Cardiac muscle cell (in vitro differentiated cells and primary cell): ENCODE measurements around the gene CKM. TPM values are rescaled to one million over a fixed set of nuclear protein-coding genes. Genes with fewer than 3 reads are reported as not detected.

Source experiments
- DNase-seq, 2 donors: peaks; one replicate each; pipeline versions ENCODE4 v3.0.0 to v3.0.0-alpha.2; 2010 to 2017; ENCODE audit warnings: low read depth in 1 of 2, low spot score in 1 of 2
- H3K27ac ChIP-seq: fragments of 200-600 bp; sonication (generic); 2 replicates; pipeline ENCODE4 v1.5.1; 2016
- H3K27me3 ChIP-seq: fragments of 200-600 bp; sonication (generic); 2 replicates; pipeline ENCODE4 v1.6.0; 2016; ENCODE audit warnings: control low read depth
- H3K36me3 ChIP-seq: fragments of 200-600 bp; sonication (generic); 2 replicates; pipeline ENCODE4 v1.5.1; 2016; ENCODE audit warnings: control low read depth
- H3K4me1 ChIP-seq: fragments of 200-600 bp; sonication (generic); 2 replicates; pipeline ENCODE4 v1.8.1; 2017; ENCODE audit warnings: low read depth, mild to moderate bottlenecking, mixed run types
- H3K4me3 ChIP-seq: fragments of 200-600 bp; sonication (generic); 2 replicates; pipeline ENCODE4 v1.5.1; 2016; ENCODE audit warnings: mild to moderate bottlenecking
- H3K9me3 ChIP-seq: fragments of 200-600 bp; sonication (generic); 2 replicates; pipeline ENCODE4 v1.5.1; 2017; ENCODE audit warnings: low read depth, mild to moderate bottlenecking, control low read depth
- polyA plus RNA-seq: library from polyadenylated mRNA; unstranded; fragments of >200 nt; fragmentation: Nextera tagmentation; extraction: Ambion mirVana; gene quantifications from 2 replicates; pipeline ENCODE4 v1.2.1, GENCODE V29; 2016
- total RNA-seq: library from RNA; depleted of rRNA; stranded (reverse); fragments of >200 nt; gene quantifications from 2 replicates; pipeline ENCODE4 v1.2.3, GENCODE V29; 2016
- TF ChIP-seq, protein P1 (sequence below): IDR thresholded peaks from 2 replicates; pipeline ENCODE4 v1.5.1; 2012; ENCODE audit warnings: low read depth, mild to moderate bottlenecking, low read length

CKM gene
- total and polyA plus RNA-seq, 2 experiments from 2014 or later, result 406 to 529 TPM

- peaks cover 36% of the 10 kb centered on the region for H3K36me3 ChIP-seq
- DNase-seq, result no peak
- TF ChIP-seq, protein P1, sequence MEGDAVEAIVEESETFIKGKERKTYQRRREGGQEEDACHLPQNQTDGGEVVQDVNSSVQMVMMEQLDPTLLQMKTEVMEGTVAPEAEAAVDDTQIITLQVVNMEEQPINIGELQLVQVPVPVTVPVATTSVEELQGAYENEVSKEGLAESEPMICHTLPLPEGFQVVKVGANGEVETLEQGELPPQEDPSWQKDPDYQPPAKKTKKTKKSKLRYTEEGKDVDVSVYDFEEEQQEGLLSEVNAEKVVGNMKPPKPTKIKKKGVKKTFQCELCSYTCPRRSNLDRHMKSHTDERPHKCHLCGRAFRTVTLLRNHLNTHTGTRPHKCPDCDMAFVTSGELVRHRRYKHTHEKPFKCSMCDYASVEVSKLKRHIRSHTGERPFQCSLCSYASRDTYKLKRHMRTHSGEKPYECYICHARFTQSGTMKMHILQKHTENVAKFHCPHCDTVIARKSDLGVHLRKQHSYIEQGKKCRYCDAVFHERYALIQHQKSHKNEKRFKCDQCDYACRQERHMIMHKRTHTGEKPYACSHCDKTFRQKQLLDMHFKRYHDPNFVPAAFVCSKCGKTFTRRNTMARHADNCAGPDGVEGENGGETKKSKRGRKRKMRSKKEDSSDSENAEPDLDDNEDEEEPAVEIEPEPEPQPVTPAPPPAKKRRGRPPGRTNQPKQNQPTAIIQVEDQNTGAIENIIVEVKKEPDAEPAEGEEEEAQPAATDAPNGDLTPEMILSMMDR, result no peak
- no peak overlapping the region for H3K27ac ChIP-seq
- H3K4me3 ChIP-seq, result no peak overlapping the region
- no peaks in the 10 kb centered on the region for H3K9me3 ChIP-seq
- no peaks in the 10 kb centered on the region for H3K27me3 ChIP-seq
- no peaks in the 10 kb centered on the region for H3K4me1 ChIP-seq
Observed at GRCh38 chr19:45352471-45352870, 29.8 kb upstream of the CKM start.

- Histone ChIP-seq H3K27ac (no peak overlapping the region), H3K27me3 (no peaks in the 10 kb centered on the region), H3K9me3 (no peaks in the 10 kb centered on the region), H3K4me3 (no peak overlapping the region), H3K36me3 (peaks cover 36% of the 10 kb centered on the region), H3K4me1 (no peaks in the 10 kb centered on the region)
- no peak for DNase-seq
- TF ChIP-seq, protein P1, result no peak
Observed at GRCh38 chr19:45352062-45352461, 29.4 kb upstream of the CKM start.

DNA sequence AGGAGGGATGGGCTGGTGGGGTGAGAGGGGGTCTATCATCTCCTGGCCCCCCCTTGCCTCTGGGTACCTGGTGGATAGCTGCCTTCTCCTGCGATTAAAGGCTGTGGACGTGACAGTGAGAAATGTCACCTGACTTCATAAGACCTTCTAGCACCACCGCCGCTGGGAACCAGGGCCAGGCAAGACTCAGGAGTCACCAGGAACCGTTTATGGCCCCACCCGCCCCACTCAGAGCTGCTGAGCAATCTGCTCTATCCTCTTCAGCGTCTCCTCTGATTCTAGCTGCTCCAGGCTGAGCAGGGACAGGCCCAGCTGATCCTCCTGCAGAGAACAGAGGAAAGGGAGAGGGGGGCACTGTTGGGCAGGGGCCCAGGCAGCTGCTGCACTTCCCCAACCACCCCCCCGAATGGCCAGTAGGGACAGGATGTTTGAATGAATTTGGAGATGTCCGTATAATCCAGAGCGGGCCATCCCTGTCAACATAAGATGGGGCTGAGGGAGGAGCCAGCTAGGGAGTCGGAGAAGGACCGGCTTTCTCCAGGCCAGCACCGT lies 28.8 kb upstream of the CKM start:
- Histone ChIP-seq H3K36me3 (peaks cover 31% of the 10 kb centered on the region), H3K4me1 (no peaks in the 10 kb centered on the region), H3K4me3 (no peak overlapping the region), H3K27ac (no peak overlapping the region), H3K9me3 (no peaks in the 10 kb centered on the region), H3K27me3 (no peaks in the 10 kb centered on the region)
- TF ChIP-seq, protein P1, result no peak
- DNase-seq, result no peak

- H3K27me3 ChIP-seq, result no peaks in the 10 kb centered on the region
- H3K4me3 ChIP-seq, result no peak overlapping the region
- peaks cover 25% of the 10 kb centered on the region for H3K36me3 ChIP-seq
- TF ChIP-seq, protein P1, result no peak
- no peak for DNase-seq
- no peaks in the 10 kb centered on the region for H3K4me1 ChIP-seq
- no peak overlapping the region for H3K27ac ChIP-seq
- H3K9me3 ChIP-seq, result no peaks in the 10 kb centered on the region
Observed at GRCh38 chr19:45350477-45351058, 27.9 kb upstream of the CKM start.

- H3K27me3 ChIP-seq, result no peaks in the 10 kb centered on the region
- no peaks in the 10 kb centered on the region for H3K4me1 ChIP-seq
- TF ChIP-seq, protein P1, result no peak
- H3K4me3 ChIP-seq, result no peak overlapping the region
- H3K36me3 ChIP-seq, result peaks cover 21% of the 10 kb centered on the region
- no peak overlapping the region for H3K27ac ChIP-seq
- no peaks in the 10 kb centered on the region for H3K9me3 ChIP-seq
- no peak for DNase-seq
Observed at GRCh38 chr19:45349430-45349941, 26.8 kb upstream of the CKM start.
